GM12892 (cell line): ENCODE results near the gene NOC2L.

Experiments used
- DNase-seq: peaks from one replicate; pipeline ENCODE4 v3.0.0; 2011; ENCODE audit not compliant: insufficient read length
- FAIRE-seq: peaks from 2 replicates; lab custom pipeline; 2011; peaks lifted over from hg19 to GRCh38; lab: Jason Lieb, UNC
- POLR2A ChIP-seq: IDR thresholded peaks from 2 replicates; pipeline ENCODE4 v1.6.1; 2011; ENCODE audit warnings: low read depth, low read length, control low read depth
- POLR2AphosphoS5 ChIP-seq: IDR thresholded peaks from 2 replicates; pipeline ENCODE4 v1.6.1; 2011; ENCODE audit warnings: low read depth, low read length, control low read depth
- TAF1 ChIP-seq: IDR thresholded peaks from 2 replicates; pipeline ENCODE4 v1.6.1; 2011; ENCODE audit warnings: low read depth, mild to moderate bottlenecking, control low read depth, low read length, borderline replicate concordance

Gene NOC2L

DNA sequence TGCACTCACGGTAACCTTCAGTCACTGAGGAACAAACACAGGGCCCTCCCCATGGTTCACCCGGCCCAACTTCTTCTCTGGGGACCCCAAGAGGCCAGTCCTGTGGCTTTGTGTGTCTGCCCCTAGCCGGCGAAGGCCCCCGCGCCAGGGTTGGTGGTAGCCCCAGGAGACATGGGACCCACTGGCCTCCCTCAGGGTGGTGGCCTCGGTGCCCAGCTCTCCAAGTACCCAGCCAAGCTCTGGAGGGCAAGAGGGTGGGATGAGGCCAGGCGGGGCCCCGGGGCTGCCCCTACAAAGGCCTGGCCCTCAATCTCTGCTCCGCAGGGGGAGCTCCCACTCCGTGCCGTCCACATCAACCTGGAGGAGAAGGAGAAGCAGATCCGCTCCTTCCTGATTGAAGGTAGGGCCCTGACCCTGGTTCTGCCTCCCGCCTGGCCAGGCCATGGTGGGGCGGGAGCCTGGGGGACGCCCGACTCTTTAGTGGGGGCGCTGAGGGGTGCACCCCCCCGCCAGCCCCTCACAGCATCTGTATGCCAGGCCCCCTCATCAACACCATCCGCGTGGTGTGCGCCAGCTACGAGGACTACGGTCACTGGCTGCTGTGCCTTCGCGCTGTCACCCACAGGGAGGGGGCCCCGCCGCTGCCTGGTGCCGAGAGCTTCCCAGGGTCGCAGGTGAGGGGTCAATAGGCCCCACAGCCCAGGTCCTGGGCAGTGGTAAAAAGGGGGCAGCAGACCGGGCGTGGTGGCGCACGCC lies 12.9 kb upstream of the NOC2L start:
- DNase-seq = no peak

DNA sequence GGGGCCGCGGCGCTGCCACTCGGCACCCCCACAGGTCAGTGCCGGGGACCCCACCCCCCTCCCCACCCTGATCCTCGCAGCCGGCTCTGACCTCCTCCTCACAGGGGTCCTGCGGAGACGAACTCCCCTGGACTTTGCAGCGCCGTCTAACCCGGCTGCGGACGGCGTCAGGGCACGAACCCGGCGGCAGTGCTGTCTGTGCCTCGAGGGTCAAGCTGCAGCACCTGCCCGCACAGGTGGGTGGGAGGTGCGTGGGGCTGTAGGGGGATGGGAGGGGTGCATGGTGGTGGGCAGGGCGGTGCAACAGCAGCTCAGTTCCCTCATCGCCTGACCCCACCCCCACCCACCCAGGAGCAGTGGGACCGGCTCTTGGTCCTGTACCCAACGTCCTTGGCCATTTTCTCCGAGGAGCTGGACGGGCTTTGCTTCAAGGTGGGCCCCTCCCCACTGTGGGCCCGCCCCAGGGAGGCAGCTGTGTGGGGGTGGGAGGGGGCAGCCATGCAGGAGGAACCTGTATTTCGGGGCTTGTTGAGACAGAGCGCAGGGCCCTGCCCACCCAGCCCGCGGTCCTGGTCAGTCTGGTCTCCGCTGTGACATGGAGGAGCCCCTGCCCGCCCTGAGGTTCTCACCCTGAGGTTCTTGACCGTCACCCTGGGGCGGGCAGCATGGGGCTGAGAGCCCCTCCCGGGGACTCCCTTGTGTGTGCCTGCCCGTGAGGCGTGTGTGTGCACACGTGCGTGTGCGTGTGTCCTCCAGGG lies 12.1 kb upstream of the NOC2L start:
- DNase-seq (no peak), FAIRE-seq (no peak)
- no peak for TF ChIP-seq TAF1

More for the DNA sequence above, 12.9 kb upstream of the NOC2L start:
- TF ChIP-seq POLR2A = no peak
- TF ChIP-seq TAF1 = no peak
- TF ChIP-seq POLR2AphosphoS5 = no peak
- FAIRE-seq = no peak

- FAIRE-seq (no peak), DNase-seq (no peak)
- no peak for TF ChIP-seq TAF1
- TF ChIP-seq POLR2A = no peak
- TF ChIP-seq POLR2AphosphoS5 = no peak
Measured at GRCh38 chr1:970242-970972, 11.4 kb upstream of the NOC2L start.

DNA sequence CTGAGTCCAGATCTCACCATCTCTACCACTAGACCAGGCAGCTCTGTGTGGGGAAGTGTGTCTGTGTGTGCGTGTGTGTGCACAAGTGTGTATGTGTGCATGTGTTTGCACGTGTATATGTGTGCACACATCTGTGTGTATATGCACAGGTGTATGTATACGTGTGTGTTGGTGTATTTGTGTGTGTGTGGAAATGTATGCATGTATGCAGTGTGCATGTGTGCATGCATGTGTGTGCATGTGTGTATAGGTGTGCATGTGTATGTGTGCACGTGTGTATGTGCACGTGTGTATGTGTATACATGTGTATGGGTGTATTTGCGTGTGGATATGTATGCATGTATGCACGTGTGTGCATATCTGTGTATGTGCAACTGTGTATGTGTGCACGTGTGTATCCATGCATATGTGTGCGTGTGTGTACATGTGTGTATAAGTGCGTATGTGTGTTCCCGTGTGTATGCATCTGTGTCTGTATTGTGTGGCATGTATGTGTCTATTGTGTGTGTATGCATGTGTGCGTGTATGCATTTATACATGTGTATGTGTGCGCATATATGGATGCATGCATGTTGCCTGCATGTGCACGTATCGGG lies 10.3 kb upstream of the NOC2L start:
- FAIRE-seq (peak; percentile 51), DNase-seq (no peak)
- TF ChIP-seq POLR2A (no peak), TAF1 (no peak), POLR2AphosphoS5 (no peak)

DNA sequence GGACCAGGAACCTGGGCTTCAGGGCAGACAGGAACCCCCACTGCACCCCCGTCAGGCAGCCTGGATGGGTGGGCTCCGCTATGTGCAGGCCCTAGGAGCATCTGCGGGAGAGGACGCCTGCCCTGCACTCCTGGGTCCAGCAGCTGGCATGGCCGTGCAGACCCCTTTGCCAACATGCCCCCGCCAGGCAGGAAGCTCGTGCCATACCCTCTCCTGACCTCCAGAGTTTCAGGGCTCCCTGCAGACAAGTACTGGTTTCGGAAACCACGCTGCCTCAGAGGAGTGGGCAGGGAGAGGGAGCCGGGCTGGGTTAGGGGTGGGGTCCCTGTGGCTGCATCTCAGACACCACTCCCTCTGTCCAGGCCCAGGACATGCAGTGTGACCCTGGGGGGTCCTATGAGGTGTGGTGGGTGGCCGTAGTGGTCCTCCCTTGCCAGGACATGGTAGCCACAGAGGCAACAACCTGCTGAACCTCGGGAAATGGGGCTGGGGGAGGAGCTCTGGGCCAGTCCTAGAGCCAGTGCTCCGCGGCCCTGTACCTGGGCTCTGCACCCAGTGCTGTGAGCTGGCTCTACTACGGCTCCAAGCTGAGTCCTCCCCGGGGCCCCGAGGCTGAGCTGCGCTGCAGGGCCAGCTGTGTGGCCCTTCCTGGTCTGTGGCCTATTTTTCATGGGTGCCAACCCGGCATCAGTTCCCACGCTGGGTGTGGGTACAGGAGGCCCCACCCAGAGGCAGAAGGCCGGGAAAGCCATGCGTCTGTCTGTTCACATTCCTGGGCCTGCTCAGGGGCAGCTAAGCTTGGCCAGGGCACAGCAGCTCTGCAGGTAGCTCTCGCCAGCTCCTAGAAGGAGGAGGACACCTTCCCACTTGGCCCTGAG lies 8.6 kb upstream of the NOC2L start:
- no peak for TF ChIP-seq POLR2A
- TF ChIP-seq POLR2AphosphoS5 = no peak
- no peak for TF ChIP-seq TAF1
- DNase-seq = no peak
- FAIRE-seq = no peak

- TF ChIP-seq POLR2AphosphoS5 (no peak), TAF1 (no peak), POLR2A (no peak)
- peak; percentile 89 for FAIRE-seq
- DNase-seq = peak; percentile 97
Measured at GRCh38 chr1:966704-967300, 7.7 kb upstream of the NOC2L start.

DNA sequence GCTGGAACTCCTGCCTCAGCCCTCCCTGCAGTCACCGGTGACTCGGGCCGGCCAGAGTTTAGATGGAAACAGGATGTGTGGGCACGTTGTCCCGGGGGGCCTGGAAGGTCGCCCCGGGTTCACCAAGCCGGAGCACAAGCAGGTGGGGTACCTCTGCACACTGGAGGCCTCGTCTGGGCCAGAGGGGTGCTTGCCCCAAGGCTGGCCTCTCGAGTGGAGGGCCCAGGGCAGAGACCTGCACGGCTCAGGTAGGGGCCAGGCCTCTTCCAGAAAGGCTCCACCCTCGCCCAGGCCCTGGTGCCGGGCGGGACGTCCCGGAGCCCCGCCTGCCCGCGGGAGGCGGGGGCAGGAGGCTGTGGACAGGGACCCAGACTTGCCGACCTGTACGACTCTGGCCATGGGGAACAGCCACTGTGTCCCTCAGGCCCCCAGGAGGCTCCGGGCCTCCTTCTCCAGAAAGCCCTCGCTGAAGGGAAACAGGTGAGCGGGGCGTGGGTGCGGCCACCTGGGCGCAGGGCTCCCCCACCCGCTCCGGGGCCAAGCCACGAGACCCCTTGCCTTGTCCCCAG lies 7.2 kb upstream of the NOC2L start, which contains the start of gene PLEKHN1:
PLEKHN1 (plus strand) TSS at position 348 of the 569 bp plus-strand sequence; CDS start at position 398, 50 bp downstream.
- DNase-seq (no peak), FAIRE-seq (peak; percentile 40)
- TF ChIP-seq TAF1 = no peak
- TF ChIP-seq POLR2AphosphoS5 = no peak
- no peak for TF ChIP-seq POLR2A

- no peak for FAIRE-seq
- no peak for DNase-seq
- TF ChIP-seq POLR2AphosphoS5 = no peak
- TF ChIP-seq POLR2A = no peak
- no peak for TF ChIP-seq TAF1
Measured at GRCh38 chr1:965526-966134, 6.6 kb upstream of the NOC2L start.
